RWPE2 (cell line): Measurements from ENCODE around the gene SBNO2.

Experiments
- ATAC-seq: fragments of 200-7000 bp; cut with Tn5 transposase; 3 replicates; pipeline ENCODE4 v1.9.1; 2021; ENCODE audit warnings: low read depth
- DNase-seq: peaks from one replicate; pipeline ENCODE4 v3.0.0-alpha.2; 2020; ENCODE audit warnings: low spot score
- H3K27ac ChIP-seq: fragments of 450-650 bp; 2 replicates; pipeline ENCODE4 v1.5.1; 2017; ENCODE audit warnings: mild to moderate bottlenecking; ENCODE audit not compliant: poor library complexity, severe bottlenecking
- H3K27me3 ChIP-seq: fragments of 250-450 bp; sonication (Bioruptor Pico); 2 replicates; pipeline ENCODE4 v1.5.1; 2021; ENCODE audit warnings: mild to moderate bottlenecking, moderate library complexity; ENCODE audit not compliant: insufficient read depth, poor library complexity, severe bottlenecking
- H3K36me3 ChIP-seq: fragments of 250-450 bp; sonication (Bioruptor Pico); 2 replicates; pipeline ENCODE4 v1.5.1; 2020; ENCODE audit warnings: low read depth, mild to moderate bottlenecking, moderate library complexity
- H3K4me1 ChIP-seq: fragments of 250-450 bp; sonication (Bioruptor Pico); 2 replicates; pipeline ENCODE4 v1.5.1; 2021; ENCODE audit warnings: mild to moderate bottlenecking, moderate library complexity; ENCODE audit not compliant: insufficient read depth, poor library complexity, severe bottlenecking
- H3K4me3 ChIP-seq: fragments of 250-450 bp; sonication (Bioruptor Pico); 2 replicates; pipeline ENCODE4 v1.5.1; 2021; ENCODE audit warnings: mild to moderate bottlenecking, moderate library complexity; ENCODE audit not compliant: severe bottlenecking
- H3K9me3 ChIP-seq: fragments of 250-450 bp; sonication (Bioruptor Pico); 2 replicates; pipeline ENCODE4 v1.5.1; 2021; ENCODE audit warnings: mild to moderate bottlenecking, moderate library complexity; ENCODE audit not compliant: severe bottlenecking
- CTCF ChIP-seq: fragments of 450-650 bp; IDR thresholded peaks from one replicate; pipeline ENCODE4 v1.5.1; 2017; ENCODE audit warnings: mild to moderate bottlenecking, moderate library complexity; ENCODE audit not compliant: poor library complexity, severe bottlenecking

The SBNO2 gene

GRCh38 chr19:1135454-1135853 lies 38.6 kb downstream of the SBNO2 start:
- Histone ChIP-seq H3K36me3 (peaks cover 16% of the 10 kb centered on the region; the same call in 1 of the 2 replicates), H3K4me1 (peaks cover 6% of the 10 kb centered on the region), H3K9me3 (no peaks in the 10 kb centered on the region), H3K27me3 (no peaks in the 10 kb centered on the region), H3K4me3 (no peak overlapping the region), H3K27ac (no peak overlapping the region)
- ATAC-seq (no peak), DNase-seq (no peak)
- TF ChIP-seq CTCF = no peak

GRCh38 chr19:1134431-1134830 lies 39.6 kb downstream of the SBNO2 start:
- H3K9me3 ChIP-seq = no peaks in the 10 kb centered on the region
- H3K4me1 ChIP-seq = peaks cover 6% of the 10 kb centered on the region
- no peaks in the 10 kb centered on the region for H3K27me3 ChIP-seq
- DNase-seq (no peak), ATAC-seq (no peak)
- H3K36me3 ChIP-seq = peaks cover 19% of the 10 kb centered on the region
- no peak overlapping the region for H3K4me3 ChIP-seq
- peak overlapping the region; percentile 79 for H3K27ac ChIP-seq
- no peak for TF ChIP-seq CTCF

- H3K27ac ChIP-seq = peak overlapping the region; percentile 79
- DNase-seq = no peak
- H3K4me3 ChIP-seq = no peak overlapping the region
- no peak for TF ChIP-seq CTCF
- H3K4me1 ChIP-seq = peaks cover 6% of the 10 kb centered on the region
- no peaks in the 10 kb centered on the region for H3K9me3 ChIP-seq
- H3K36me3 ChIP-seq = peaks cover 26% of the 10 kb centered on the region
- no peaks in the 10 kb centered on the region for H3K27me3 ChIP-seq
- no peak for ATAC-seq
Measured at GRCh38 chr19:1133471-1133929, 40.6 kb downstream of the SBNO2 start.

- Histone ChIP-seq H3K27ac (peak overlapping the region; percentile 79), H3K27me3 (no peaks in the 10 kb centered on the region), H3K9me3 (no peaks in the 10 kb centered on the region), H3K4me3 (peak overlapping the region; percentile 42), H3K36me3 (peaks cover 33% of the 10 kb centered on the region), H3K4me1 (peaks cover 6% of the 10 kb centered on the region)
- ATAC-seq = no peak
- no peak for TF ChIP-seq CTCF
- DNase-seq = no peak
Measured at GRCh38 chr19:1132552-1133383, 41.3 kb downstream of the SBNO2 start.
